Parathyroid adenoma (tissue), 2 donors: ENCODE measurements around the gene SLC10A1.

ENCODE experiments used
- H2AFZ ChIP-seq: fragments of 300-600 bp; sonication (generic); one replicate; pipeline ENCODE4 v1.7.0; 2017; ENCODE audit warnings: antibody characterized with exemption, mild to moderate bottlenecking
- H3K27ac ChIP-seq: fragments of 300-600 bp; sonication (generic); one replicate; pipeline ENCODE4 v1.7.0; 2017
- H3K27me3 ChIP-seq: fragments of 300-600 bp; sonication (generic); one replicate; pipeline ENCODE4 v1.7.0; 2017; ENCODE audit warnings: low read length; ENCODE audit not compliant: control insufficient read depth, insufficient read depth
- H3K36me3 ChIP-seq: fragments of 300-600 bp; sonication (generic); one replicate; pipeline ENCODE4 v1.7.0; 2017; ENCODE audit warnings: low read length; ENCODE audit not compliant: control insufficient read depth, insufficient read depth
- H3K4me1 ChIP-seq: fragments of 300-600 bp; sonication (generic); one replicate; pipeline ENCODE4 v1.7.0; 2017; ENCODE audit warnings: control low read depth
- H3K4me2 ChIP-seq: fragments of 300-600 bp; sonication (generic); one replicate; pipeline ENCODE4 v1.7.0; 2017; ENCODE audit warnings: low read length
- H3K4me3 ChIP-seq: fragments of 300-600 bp; sonication (generic); one replicate; pipeline ENCODE4 v1.7.0; 2017; ENCODE audit warnings: low read depth, low read length
- H3K79me2 ChIP-seq: fragments of 300-600 bp; sonication (generic); one replicate; pipeline ENCODE4 v1.7.0; 2017; ENCODE audit warnings: control low read depth
- H3K9ac ChIP-seq: fragments of 300-600 bp; sonication (generic); one replicate; pipeline ENCODE4 v1.7.0; 2017; ENCODE audit warnings: mild to moderate bottlenecking
- H3K9me3 ChIP-seq: fragments of 300-600 bp; sonication (generic); one replicate; pipeline ENCODE4 v1.7.0; 2017; ENCODE audit warnings: low read length; ENCODE audit not compliant: control insufficient read depth
- TF ChIP-seq, protein P1 (sequence below): fragments of 300-600 bp; sonication (generic); IDR thresholded peaks from one replicate; pipeline ENCODE4 v1.7.0; 2017; ENCODE audit warnings: antibody characterized with exemption, mild to moderate bottlenecking
- donor health status: primary hyperparathyroidism.

SLC10A1 gene

DNA sequence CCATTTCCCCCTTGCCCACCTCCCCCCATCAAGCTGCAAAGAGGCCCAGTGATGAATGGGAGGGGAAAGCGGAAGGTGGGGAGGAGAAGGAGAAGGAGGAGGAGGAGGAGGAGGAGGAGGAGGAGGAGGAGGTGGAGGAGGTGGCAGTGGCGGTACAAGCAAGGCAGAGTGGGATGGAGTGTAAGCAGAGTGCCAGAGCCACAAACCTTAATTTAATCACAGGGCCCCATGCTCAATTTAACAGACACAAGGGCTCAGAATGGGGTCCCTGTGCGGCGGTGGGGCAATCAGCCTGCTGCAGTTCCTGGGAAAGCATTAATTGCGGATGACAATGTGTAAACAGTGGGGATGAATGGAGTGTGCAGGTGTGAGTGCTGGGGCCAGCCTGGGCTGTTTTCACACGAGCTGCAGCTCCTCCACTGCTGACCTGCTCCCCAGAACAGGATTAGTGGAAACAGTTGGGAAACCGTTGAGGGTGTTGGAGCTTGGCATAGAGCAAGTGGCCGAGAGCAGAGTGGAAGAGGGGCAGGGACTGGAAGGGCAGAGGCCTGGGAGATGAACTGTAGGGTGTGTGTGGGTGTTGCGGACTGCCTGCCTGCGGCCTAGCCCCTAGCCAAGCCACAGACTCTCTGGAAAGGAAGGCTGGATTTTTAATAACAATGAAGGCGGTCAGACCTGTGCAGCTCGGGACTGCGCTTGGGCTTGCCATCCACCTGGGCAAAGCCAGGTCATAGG, 45.8 kb upstream of the SLC10A1 start:
- no peaks in the 10 kb centered on the region for H3K27me3 ChIP-seq

DNA sequence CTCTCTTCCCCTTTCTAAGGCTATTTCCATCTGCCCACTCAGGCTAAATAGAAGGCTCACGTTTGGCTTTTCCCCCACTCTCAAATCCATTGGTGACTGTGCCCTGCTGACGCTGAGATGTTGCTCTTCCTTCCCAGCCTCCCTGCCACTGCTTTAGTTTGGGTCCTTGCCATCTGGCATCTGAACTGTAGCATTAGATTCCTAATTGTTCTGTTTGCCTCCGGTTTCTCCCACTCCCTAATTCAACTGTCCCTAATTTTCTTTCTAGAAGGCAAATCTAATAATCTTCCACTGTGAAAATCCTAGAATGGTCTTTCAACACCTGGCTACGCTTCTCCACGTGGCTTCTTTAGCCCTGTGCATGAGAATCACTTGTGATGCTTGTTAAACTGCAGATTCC, 44.6 kb upstream of the SLC10A1 start:
- H3K9ac ChIP-seq = no peak overlapping the region
- H3K79me2 ChIP-seq = no peaks in the 10 kb centered on the region
- H2AFZ ChIP-seq = no peak overlapping the region
- H3K9me3 ChIP-seq = no peaks in the 10 kb centered on the region
- H3K27ac ChIP-seq = no peak overlapping the region
- TF ChIP-seq, protein P1, sequence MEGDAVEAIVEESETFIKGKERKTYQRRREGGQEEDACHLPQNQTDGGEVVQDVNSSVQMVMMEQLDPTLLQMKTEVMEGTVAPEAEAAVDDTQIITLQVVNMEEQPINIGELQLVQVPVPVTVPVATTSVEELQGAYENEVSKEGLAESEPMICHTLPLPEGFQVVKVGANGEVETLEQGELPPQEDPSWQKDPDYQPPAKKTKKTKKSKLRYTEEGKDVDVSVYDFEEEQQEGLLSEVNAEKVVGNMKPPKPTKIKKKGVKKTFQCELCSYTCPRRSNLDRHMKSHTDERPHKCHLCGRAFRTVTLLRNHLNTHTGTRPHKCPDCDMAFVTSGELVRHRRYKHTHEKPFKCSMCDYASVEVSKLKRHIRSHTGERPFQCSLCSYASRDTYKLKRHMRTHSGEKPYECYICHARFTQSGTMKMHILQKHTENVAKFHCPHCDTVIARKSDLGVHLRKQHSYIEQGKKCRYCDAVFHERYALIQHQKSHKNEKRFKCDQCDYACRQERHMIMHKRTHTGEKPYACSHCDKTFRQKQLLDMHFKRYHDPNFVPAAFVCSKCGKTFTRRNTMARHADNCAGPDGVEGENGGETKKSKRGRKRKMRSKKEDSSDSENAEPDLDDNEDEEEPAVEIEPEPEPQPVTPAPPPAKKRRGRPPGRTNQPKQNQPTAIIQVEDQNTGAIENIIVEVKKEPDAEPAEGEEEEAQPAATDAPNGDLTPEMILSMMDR = no peak
- no peak overlapping the region for H3K4me3 ChIP-seq
- H3K4me1 ChIP-seq = no peaks in the 10 kb centered on the region
- H3K36me3 ChIP-seq = no peaks in the 10 kb centered on the region
- H3K4me2 ChIP-seq = no peak overlapping the region
- H3K27me3 ChIP-seq = no peaks in the 10 kb centered on the region

More for the DNA sequence above, 45.8 kb upstream of the SLC10A1 start:
- H3K4me2 ChIP-seq = no peak overlapping the region
- TF ChIP-seq, protein P1 = no peak
- no peak overlapping the region for H3K9ac ChIP-seq
- H3K36me3 ChIP-seq = no peaks in the 10 kb centered on the region
- H3K79me2 ChIP-seq = no peaks in the 10 kb centered on the region
- no peak overlapping the region for H3K27ac ChIP-seq
- H2AFZ ChIP-seq = no peak overlapping the region
- H3K4me3 ChIP-seq = no peak overlapping the region
- H3K4me1 ChIP-seq = no peaks in the 10 kb centered on the region
- no peaks in the 10 kb centered on the region for H3K9me3 ChIP-seq

DNA sequence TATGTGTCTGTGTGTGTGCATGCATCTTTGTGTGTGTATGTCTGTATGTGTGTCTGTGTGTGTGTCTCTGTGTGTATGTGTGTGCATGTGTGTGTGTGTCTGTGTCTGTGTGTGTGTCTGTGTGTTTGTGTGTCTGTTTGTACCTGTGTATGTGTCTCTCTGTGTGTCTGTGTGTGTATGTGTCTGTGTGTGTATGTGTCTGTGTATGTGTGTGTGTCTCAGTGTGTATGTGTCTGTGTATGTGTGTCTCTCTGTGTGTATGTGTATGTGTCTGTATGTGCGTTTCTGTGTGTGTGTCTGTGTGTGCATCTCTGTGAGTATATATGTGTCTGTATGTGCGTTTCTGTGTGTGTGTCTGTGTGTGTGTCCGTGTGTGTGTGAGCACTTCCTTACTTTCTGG, 42.6 kb upstream of the SLC10A1 start:
- Histone ChIP-seq H2AFZ (no peak overlapping the region), H3K36me3 (no peaks in the 10 kb centered on the region), H3K27me3 (no peaks in the 10 kb centered on the region), H3K4me2 (no peak overlapping the region), H3K4me1 (no peaks in the 10 kb centered on the region), H3K79me2 (no peaks in the 10 kb centered on the region), H3K9ac (no peak overlapping the region), H3K4me3 (no peak overlapping the region), H3K9me3 (no peaks in the 10 kb centered on the region), H3K27ac (no peak overlapping the region)
- TF ChIP-seq, protein P1 = no peak

DNA sequence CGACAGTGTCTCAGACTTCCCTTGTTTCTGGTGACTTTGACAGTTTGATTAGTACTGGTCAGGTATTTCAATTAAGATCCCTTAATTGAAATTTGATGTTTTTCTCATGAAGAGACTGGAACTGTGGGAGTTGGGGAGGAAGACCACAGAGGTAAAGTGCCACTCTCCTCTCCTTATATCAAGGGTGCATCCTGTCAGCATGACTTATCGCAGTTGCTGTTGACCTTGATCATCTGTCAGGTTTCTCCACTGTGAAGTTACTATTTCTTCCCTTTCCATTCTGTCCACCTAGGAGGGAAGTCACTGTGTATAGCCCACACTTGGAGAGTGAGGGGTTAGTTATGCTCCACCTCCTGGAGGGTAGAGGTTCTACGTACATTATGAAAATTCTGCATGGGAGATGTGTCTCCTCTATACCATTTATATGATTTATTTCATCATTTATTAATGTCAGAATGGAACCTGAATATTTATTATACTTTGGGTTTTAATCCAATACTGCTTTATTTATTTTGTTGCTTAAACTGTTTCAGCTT, 41.9 kb upstream of the SLC10A1 start:
- no peak overlapping the region for H3K27ac ChIP-seq
- H3K4me2 ChIP-seq = no peak overlapping the region
- H2AFZ ChIP-seq = no peak overlapping the region
- no peaks in the 10 kb centered on the region for H3K9me3 ChIP-seq
- H3K79me2 ChIP-seq = no peaks in the 10 kb centered on the region
- no peaks in the 10 kb centered on the region for H3K4me1 ChIP-seq
- H3K9ac ChIP-seq = no peak overlapping the region
- H3K36me3 ChIP-seq = no peaks in the 10 kb centered on the region
- TF ChIP-seq, protein P1 = no peak
- no peak overlapping the region for H3K4me3 ChIP-seq
- H3K27me3 ChIP-seq = no peaks in the 10 kb centered on the region

DNA sequence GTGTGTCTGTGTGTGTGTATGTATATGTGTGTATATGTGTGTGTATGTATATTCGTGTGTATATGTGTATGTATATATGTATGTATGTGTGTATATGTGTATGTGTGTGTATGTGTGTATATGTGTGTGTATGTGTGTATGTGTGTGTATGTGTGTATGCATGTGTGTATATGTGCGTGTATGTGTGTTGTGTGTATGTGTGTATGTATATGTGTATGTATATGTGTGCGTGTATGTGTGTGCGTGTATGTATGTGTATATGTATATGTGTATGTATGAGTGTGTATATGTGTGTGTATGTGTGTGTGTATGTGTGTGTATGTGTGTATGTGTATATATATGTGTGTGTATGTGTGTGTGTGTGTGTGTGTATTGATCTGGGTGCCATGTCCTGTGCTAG, 31.8 kb upstream of the SLC10A1 start:
- no peaks in the 10 kb centered on the region for H3K36me3 ChIP-seq
- no peak overlapping the region for H2AFZ ChIP-seq
- no peaks in the 10 kb centered on the region for H3K4me1 ChIP-seq
- TF ChIP-seq, protein P1 = no peak
- no peaks in the 10 kb centered on the region for H3K79me2 ChIP-seq
- no peak overlapping the region for H3K4me3 ChIP-seq
- H3K9ac ChIP-seq = no peak overlapping the region
- H3K4me2 ChIP-seq = no peak overlapping the region
- no peaks in the 10 kb centered on the region for H3K27me3 ChIP-seq
- H3K9me3 ChIP-seq = no peaks in the 10 kb centered on the region
- no peak overlapping the region for H3K27ac ChIP-seq
